Upper lobe of left lung (tissue), 4 donors: ENCODE data around the gene ATP4B.

Experiments used
- CTCF ChIP-seq, 6 experiments: fragments of 450-650 bp in 4 of 6; fragments of 200-600 bp in 2 of 6; sonication (generic) in 2 of 6; IDR thresholded peaks; one replicate each; pipeline ENCODE4 v1.5.1; 2016 to 2019; ENCODE audit warnings: antibody characterized with exemption in 6 of 6
- POLR2AphosphoS5 ChIP-seq, 2 donors: sonication (generic); formaldehyde crosslinking; IDR thresholded peaks; one replicate each; pipeline ENCODE4 v1.5.1; 2017; ENCODE audit warnings: antibody characterized with exemption in 2 of 2

- TF ChIP-seq CTCF (IDR thresholded peaks at IDR 0.05) (no peak), POLR2AphosphoS5 (IDR thresholded peaks at IDR 0.05) (no peak)
Observed at GRCh38 chr13:113611996-113612395, 46.0 kb downstream of the ATP4B start.
